ENCODE results near the gene IL4. TPM values are rescaled to one million over a fixed set of nuclear protein-coding genes. Genes with fewer than 3 reads are reported as not detected.
"Not testable (repeated sequence)": the region's sequence is repeated elsewhere in the genome, so short reads cannot be mapped to it uniquely, and the experiment has no call there.

Gene IL4
- total RNA-seq, 1 donor from 2014 or later = 21.2 TPM

DNA sequence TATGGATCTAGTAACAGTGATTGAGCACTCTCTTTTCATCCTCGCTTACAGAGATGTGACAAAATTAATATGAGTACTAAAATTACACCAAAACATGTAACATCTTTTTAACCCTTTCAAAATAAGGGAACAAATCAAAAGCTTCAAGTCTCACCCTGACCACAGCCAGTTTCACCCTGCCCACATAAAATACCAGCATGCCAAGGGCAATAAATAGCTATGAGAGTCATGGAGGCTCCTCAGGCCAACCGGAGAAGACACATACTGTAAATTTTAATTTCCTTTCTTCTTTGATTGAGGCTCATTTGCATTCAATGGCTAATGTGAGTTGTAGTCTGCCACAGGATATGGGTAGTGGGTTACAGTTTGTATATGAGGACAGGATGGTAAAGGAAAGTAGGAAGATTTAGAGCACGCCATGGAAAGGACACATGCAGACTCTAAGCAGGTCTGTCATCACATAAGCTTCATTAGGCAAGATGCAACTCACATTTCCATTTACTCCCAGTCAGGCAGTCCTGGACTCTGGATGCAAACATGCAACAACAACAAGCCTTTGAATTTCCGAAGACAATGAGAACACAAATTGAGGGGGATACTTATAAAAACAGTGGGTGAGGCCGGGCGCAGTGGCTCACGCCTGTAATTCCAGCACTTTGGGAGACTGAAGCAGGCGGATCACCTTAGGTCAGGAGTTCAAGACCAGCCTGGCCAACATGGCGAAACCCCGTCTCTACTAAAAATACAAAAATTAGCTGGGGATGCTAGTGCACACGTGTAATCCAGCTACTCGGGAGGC, 11.3 kb downstream of the IL4 start:
- H3K27me3 Mint-ChIP-seq = no peaks in the 10 kb centered on the region
- H3K4me3 Mint-ChIP-seq = no peak overlapping the region
- intact Hi-C loops (cut with micrococcal nuclease) = no loop called here
- peak; percentile 55 for DNase-seq
- H3K27ac Mint-ChIP-seq = peak overlapping the region; percentile 63
- peaks cover 26% of the 10 kb centered on the region for H3K4me1 Mint-ChIP-seq
- peaks cover 14% of the 10 kb centered on the region for H3K36me3 Mint-ChIP-seq (ENCODE audit: low read depth)
- no peaks in the 10 kb centered on the region for H3K9me3 Mint-ChIP-seq

DNA sequence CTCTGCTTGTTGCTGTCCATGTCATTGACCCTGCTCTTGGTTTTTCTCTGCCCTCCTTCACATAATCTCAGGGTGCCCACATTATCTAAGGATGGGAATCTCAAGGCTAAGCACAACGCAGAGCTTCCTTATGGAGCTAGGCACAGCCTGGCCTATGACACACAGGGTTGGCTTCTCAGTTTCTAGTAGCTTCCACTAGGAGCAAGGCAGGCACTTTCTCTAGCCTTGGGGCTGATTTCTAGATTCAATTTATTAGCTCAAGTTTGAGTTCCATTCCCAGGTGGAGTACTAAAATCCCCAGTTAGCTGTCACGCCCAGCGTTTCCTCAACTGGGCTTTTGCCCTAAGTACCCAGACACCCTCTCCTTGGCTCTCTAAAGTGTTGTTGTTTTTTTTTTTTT, 12.4 kb downstream of the IL4 start:
- Mint-ChIP-seq H3K4me1 (peaks cover 26% of the 10 kb centered on the region), H3K9me3 (no peaks in the 10 kb centered on the region), H3K36me3 (ENCODE audit: low read depth) (peaks cover 16% of the 10 kb centered on the region), H3K27me3 (no peaks in the 10 kb centered on the region), H3K27ac (no peak overlapping the region), H3K4me3 (no peak overlapping the region)
- DNase-seq = peak; percentile 50
- intact Hi-C loops (cut with micrococcal nuclease) = no loop called here

- Mint-ChIP-seq H3K4me3 (peak overlapping the region; percentile 16), H3K36me3 (ENCODE audit: low read depth) (peaks cover 20% of the 10 kb centered on the region), H3K27ac (peak overlapping the region; percentile 38), H3K27me3 (no peaks in the 10 kb centered on the region), H3K9me3 (no peaks in the 10 kb centered on the region), H3K4me1 (peaks cover 32% of the 10 kb centered on the region)
- DNase-seq = peak; percentile 85
- intact Hi-C loops (cut with micrococcal nuclease) = loop anchor here (2.0 kb wide), 4 partner anchors 17 to 63 kb away; no protein-coding TSS in a partner anchor
These were observed 14.2 kb downstream of the IL4 start for GRCh38 chr5:132687995-132688394.

GRCh38 chr5:132688536-132689339, 14.9 kb downstream of the IL4 start:
- peak; percentile 69 for DNase-seq
- no peaks in the 10 kb centered on the region for H3K9me3 Mint-ChIP-seq
- intact Hi-C loops (cut with micrococcal nuclease) = loop anchor here (2.0 kb wide), 4 partner anchors 16 to 62 kb away; no protein-coding TSS in a partner anchor
- H3K27ac Mint-ChIP-seq = peak overlapping the region; percentile 81
- H3K36me3 Mint-ChIP-seq (ENCODE audit: low read depth) = peaks cover 21% of the 10 kb centered on the region
- H3K4me1 Mint-ChIP-seq = peaks cover 32% of the 10 kb centered on the region
- H3K27me3 Mint-ChIP-seq = no peaks in the 10 kb centered on the region
- peak overlapping the region; percentile 25 for H3K4me3 Mint-ChIP-seq

- DNase-seq = no peak
- intact Hi-C loops (cut with micrococcal nuclease) = loop anchor here (2.0 kb wide), 4 partner anchors 15 to 61 kb away; no protein-coding TSS in a partner anchor
- peaks cover 24% of the 10 kb centered on the region for H3K36me3 Mint-ChIP-seq (ENCODE audit: low read depth)
- H3K27ac Mint-ChIP-seq = no peak overlapping the region
- H3K4me3 Mint-ChIP-seq = no peak overlapping the region
- H3K4me1 Mint-ChIP-seq = peaks cover 32% of the 10 kb centered on the region
- no peaks in the 10 kb centered on the region for H3K27me3 Mint-ChIP-seq
- H3K9me3 Mint-ChIP-seq = no peaks in the 10 kb centered on the region
These were observed 15.7 kb downstream of the IL4 start for GRCh38 chr5:132689513-132689912.

DNA sequence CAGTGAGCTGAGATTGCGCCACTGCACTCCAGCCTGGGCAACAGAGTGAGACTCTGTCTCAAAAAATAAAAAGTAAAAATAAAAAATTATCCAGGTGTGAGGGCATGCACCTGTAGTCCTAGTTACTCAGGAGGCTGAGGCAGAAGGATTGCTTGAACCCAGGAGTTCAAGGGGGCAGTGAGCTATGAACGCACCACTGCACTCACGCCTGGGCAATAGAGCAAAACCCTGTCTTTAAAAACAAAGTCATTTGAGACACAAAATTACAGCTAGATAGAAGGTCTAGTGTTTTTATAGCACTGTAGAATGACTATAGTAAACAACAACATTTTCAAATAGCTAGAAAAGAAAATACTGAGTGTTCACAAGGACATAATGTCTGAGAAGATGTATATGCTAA, 16.4 kb downstream of the IL4 start:
- no peak for DNase-seq
- Mint-ChIP-seq H3K27ac (no peak overlapping the region), H3K4me1 (peaks cover 28% of the 10 kb centered on the region), H3K9me3 (no peaks in the 10 kb centered on the region), H3K36me3 (ENCODE audit: low read depth) (peaks cover 25% of the 10 kb centered on the region), H3K4me3 (no peak overlapping the region), H3K27me3 (no peaks in the 10 kb centered on the region)
- intact Hi-C loops (cut with micrococcal nuclease) = no loop called here

DNA sequence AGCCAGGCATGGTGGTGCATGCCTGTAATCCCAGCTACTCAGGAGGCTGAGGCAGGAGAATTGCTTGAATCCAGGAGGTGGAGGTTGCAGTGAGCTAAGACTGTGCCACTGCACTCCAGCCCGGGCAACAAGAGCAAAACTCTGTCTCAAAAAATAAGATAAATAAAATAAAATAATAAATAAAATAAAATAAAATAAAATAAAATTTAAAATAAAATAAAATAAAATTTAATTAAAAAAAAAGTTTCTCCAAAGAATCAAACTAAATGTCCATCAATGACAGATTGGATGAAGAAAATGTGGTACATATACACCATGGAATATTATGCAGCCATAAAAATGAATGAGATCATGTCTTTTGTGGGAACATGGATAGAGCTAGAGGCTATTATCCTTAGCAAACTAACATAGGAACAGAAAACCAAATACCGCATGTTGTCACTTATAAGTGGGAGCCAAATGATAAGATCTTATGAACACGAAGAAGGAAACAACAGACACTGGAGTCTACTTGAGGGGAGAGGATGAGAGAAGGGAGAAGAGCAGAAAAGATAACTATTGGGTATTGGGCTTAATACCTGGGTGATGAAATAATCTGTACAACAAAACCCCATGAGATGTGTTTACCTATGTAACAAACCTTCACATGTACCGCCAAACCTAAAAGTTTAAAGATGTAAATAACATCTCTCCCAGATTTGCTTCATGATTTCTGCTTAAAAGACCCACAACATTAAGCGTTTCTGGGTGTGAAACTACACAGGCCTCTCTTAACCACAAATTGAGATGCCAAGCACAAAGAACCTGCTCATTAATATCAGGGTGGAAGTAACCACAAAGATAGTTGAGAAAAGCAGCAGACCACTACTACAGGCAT, 18.2 kb downstream of the IL4 start:
- DNase-seq; H3K27me3 Mint-ChIP-seq; H3K9me3 Mint-ChIP-seq; intact Hi-C loops (cut with micrococcal nuclease): not testable (repeated sequence)
- H3K27ac Mint-ChIP-seq = peak overlapping the region; percentile 23
- H3K4me3 Mint-ChIP-seq = peak overlapping the region; percentile 1
- H3K36me3 Mint-ChIP-seq (ENCODE audit: low read depth) = peaks cover 32% of the 10 kb centered on the region
- peaks cover 25% of the 10 kb centered on the region for H3K4me1 Mint-ChIP-seq

DNA sequence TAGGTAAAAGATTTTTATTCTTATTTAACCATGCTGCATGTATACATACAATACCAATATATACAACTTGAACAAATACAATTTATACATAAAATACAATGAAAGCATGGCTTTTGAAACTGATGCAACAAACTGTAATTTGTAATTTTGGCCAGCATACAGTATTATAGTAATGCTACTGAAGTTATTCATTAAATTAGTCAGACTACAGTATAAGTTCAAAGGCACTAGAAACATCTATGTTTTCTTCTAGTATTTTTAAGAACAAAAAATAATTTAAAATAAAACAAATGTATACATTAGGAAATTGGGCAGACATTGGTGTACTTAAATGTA, 18.8 kb downstream of the IL4 start:
- Mint-ChIP-seq H3K36me3 (ENCODE audit: low read depth) (peaks cover 36% of the 10 kb centered on the region), H3K27me3 (no peaks in the 10 kb centered on the region), H3K4me1 (peaks cover 24% of the 10 kb centered on the region), H3K27ac (no peak overlapping the region), H3K9me3 (no peaks in the 10 kb centered on the region), H3K4me3 (no peak overlapping the region)
- DNase-seq = no peak
- intact Hi-C loops (cut with micrococcal nuclease) = no loop called here

DNA sequence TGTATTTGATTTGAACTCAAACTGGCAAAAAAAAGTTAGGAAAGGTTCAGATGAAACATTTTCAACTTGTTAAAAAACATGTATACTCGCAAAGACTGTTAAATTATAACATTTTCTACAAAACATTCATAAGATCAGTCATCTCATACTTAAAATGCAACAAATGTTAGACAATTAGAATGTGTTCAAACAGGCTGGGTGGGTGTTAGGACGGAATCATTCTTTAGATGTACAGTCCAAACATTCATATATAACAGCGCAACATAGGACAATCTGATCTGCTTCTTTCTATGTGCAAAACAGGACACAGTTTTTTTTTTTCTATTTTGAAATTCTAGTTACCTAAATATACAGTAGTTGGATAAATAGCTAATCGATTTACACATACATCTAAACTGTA, 22.2 kb downstream of the IL4 start:
- H3K27me3 Mint-ChIP-seq = no peaks in the 10 kb centered on the region
- H3K9me3 Mint-ChIP-seq = no peaks in the 10 kb centered on the region
- H3K36me3 Mint-ChIP-seq (ENCODE audit: low read depth) = peaks cover 58% of the 10 kb centered on the region
- no peak for DNase-seq
- intact Hi-C loops (cut with micrococcal nuclease) = no loop called here
- no peak overlapping the region for H3K4me3 Mint-ChIP-seq
- no peak overlapping the region for H3K27ac Mint-ChIP-seq
- peaks cover 14% of the 10 kb centered on the region for H3K4me1 Mint-ChIP-seq

- Mint-ChIP-seq H3K27me3 (no peaks in the 10 kb centered on the region), H3K4me3 (no peak overlapping the region), H3K36me3 (ENCODE audit: low read depth) (peaks cover 44% of the 10 kb centered on the region), H3K9me3 (no peaks in the 10 kb centered on the region), H3K27ac (no peak overlapping the region), H3K4me1 (peaks cover 23% of the 10 kb centered on the region)
- intact Hi-C loops (cut with micrococcal nuclease) = loop anchor here (2.0 kb wide), 1 partner anchor 16 kb away; no protein-coding TSS in a partner anchor
- no peak for DNase-seq
These were observed 31.1 kb downstream of the IL4 start for GRCh38 chr5:132704875-132705274.

GRCh38 chr5:132708645-132709044, 34.9 kb downstream of the IL4 start:
- no peak overlapping the region for H3K27ac Mint-ChIP-seq
- H3K9me3 Mint-ChIP-seq = no peaks in the 10 kb centered on the region

GRCh38 chr5:132714456-132715307, 40.9 kb downstream of the IL4 start:
- no peaks in the 10 kb centered on the region for H3K9me3 Mint-ChIP-seq
- H3K4me3 Mint-ChIP-seq = peak overlapping the region; percentile 40
- no peaks in the 10 kb centered on the region for H3K27me3 Mint-ChIP-seq
- H3K36me3 Mint-ChIP-seq (ENCODE audit: low read depth) = peaks cover 27% of the 10 kb centered on the region
- intact Hi-C loops (cut with micrococcal nuclease) = loop anchor here (2.0 to 5.0 kb wide), 2 partner anchors 22 to 187 kb away; partner anchors contain the start of gene KIF3A
- no peak for DNase-seq
- H3K27ac Mint-ChIP-seq = peak overlapping the region; percentile 4
- peaks cover 15% of the 10 kb centered on the region for H3K4me1 Mint-ChIP-seq

More at GRCh38 chr5:132708645-132709044, 34.9 kb downstream of the IL4 start:
- Mint-ChIP-seq H3K4me3 (no peak overlapping the region), H3K27me3 (no peaks in the 10 kb centered on the region), H3K36me3 (ENCODE audit: low read depth) (peaks cover 32% of the 10 kb centered on the region), H3K4me1 (peaks cover 17% of the 10 kb centered on the region)
- intact Hi-C loops (cut with micrococcal nuclease) = no loop called here
- no peak for DNase-seq

All from activated CD4-positive, alpha-beta T cell treated with anti-CD3 and anti-CD28 coated beads, Interleukin-2, amount 10 ng/mL, durations not matched to agents 24 days and 14 days (primary cell).